Erythroblast (primary cell): ENCODE measurements around the gene SAPCD2.

Experiments used
- GATA1 ChIP-seq: IDR thresholded peaks from 2 replicates; pipeline ENCODE4 v1.6.1; 2011; ENCODE audit warnings: low read depth, mild to moderate bottlenecking, control low read depth, low read length, moderate library complexity
- POLR2A ChIP-seq: IDR thresholded peaks from 2 replicates; pipeline ENCODE4 v1.6.1; 2011; ENCODE audit warnings: mild to moderate bottlenecking, low read length

GRCh38 chr9:137015540-137015930, 54.8 kb downstream of the SAPCD2 start:
- TF ChIP-seq POLR2A (no peak), GATA1 (no peak)
